GM23338 (cell line): ENCODE data around the gene ZNF236. TPM values are rescaled to one million over a fixed set of nuclear protein-coding genes. Genes with fewer than 3 reads are reported as not detected.
A peak's percentile ranks its signal among the peaks of the same experiment; 100 is the strongest.

Experiments
- ATAC-seq: fragments of 200-7000 bp; cut with Tn5 transposase; 3 replicates; pipeline ENCODE4 v1.9.1; 2020
- DNase-seq: peaks from one replicate; pipeline ENCODE4 v3.0.0-alpha.2; 2015; ENCODE audit warnings: low spot score
- H2AFZ ChIP-seq: fragments of 200-600 bp; sonication (generic); 2 replicates; pipeline ENCODE4 v1.8.0; 2016; ENCODE audit warnings: antibody characterized with exemption, mild to moderate bottlenecking, moderate library complexity
- H3F3A ChIP-seq: fragments of 200-600 bp; sonication (generic); replicated peaks from 2 replicates; pipeline ENCODE4 v1.8.0; 2017; ENCODE audit warnings: antibody characterized with exemption, mixed run types, low read depth
- H3K27ac ChIP-seq: fragments of 200-600 bp; sonication (generic); 2 replicates; pipeline ENCODE4 v1.6.1; 2016; ENCODE audit warnings: low read depth
- H3K27me3 ChIP-seq: fragments of 200-600 bp; sonication (generic); 2 replicates; pipeline ENCODE4 v1.8.0; 2016; ENCODE audit warnings: mild to moderate bottlenecking, mixed run types, moderate library complexity; ENCODE audit not compliant: insufficient read depth
- H3K36me3 ChIP-seq: fragments of 200-600 bp; sonication (generic); 2 replicates; pipeline ENCODE4 v1.8.0; 2016; ENCODE audit warnings: mild to moderate bottlenecking; ENCODE audit not compliant: insufficient read depth
- H3K4me1 ChIP-seq: fragments of 200-600 bp; sonication (generic); 2 replicates; pipeline ENCODE4 v1.8.0; 2016; ENCODE audit warnings: mild to moderate bottlenecking, moderate library complexity; ENCODE audit not compliant: insufficient read depth
- H3K4me2 ChIP-seq: fragments of 200-600 bp; sonication (generic); 2 replicates; pipeline ENCODE4 v1.7.1; 2017; ENCODE audit warnings: mixed run types
- H3K4me3 ChIP-seq: fragments of 200-600 bp; sonication (generic); 2 replicates; pipeline ENCODE4 v1.6.1; 2016; ENCODE audit warnings: mixed run types
- H3K79me2 ChIP-seq: fragments of 200-600 bp; sonication (generic); replicated peaks from 2 replicates; pipeline ENCODE4 v1.8.0; 2017; ENCODE audit warnings: mild to moderate bottlenecking; ENCODE audit not compliant: insufficient read depth
- H3K9me2 ChIP-seq: fragments of 200-600 bp; sonication (generic); 2 replicates; pipeline ENCODE4 v1.8.0; 2017; ENCODE audit not compliant: insufficient read depth
- H4K20me1 ChIP-seq: fragments of 200-600 bp; sonication (generic); replicated peaks from 2 replicates; pipeline ENCODE4 v1.8.0; 2017; ENCODE audit warnings: mild to moderate bottlenecking; ENCODE audit not compliant: insufficient read depth
- H3K27ac Mint-ChIP-seq: 2 replicates; pipeline ENCODE4 v1.8.0; 2020; ENCODE audit warnings: inconsistent platforms, mild to moderate bottlenecking, moderate library complexity, mixed read lengths
- H3K27me3 Mint-ChIP-seq: 3 replicates; pipeline ENCODE4 v1.8.0; 2022; ENCODE audit warnings: low read depth, mild to moderate bottlenecking, moderate library complexity, mixed read lengths, inconsistent platforms; ENCODE audit not compliant: insufficient read depth, poor library complexity
- H3K36me3 Mint-ChIP-seq: 3 replicates; pipeline ENCODE4 v1.8.0; 2021; ENCODE audit warnings: low read depth, mild to moderate bottlenecking, inconsistent platforms, moderate library complexity, mixed read lengths
- H3K4me1 Mint-ChIP-seq: 3 replicates; pipeline ENCODE4 v1.8.0; 2020; ENCODE audit warnings: mild to moderate bottlenecking, inconsistent platforms, mixed read lengths
- H3K4me3 Mint-ChIP-seq: 3 replicates; pipeline ENCODE4 v1.8.0; 2021; ENCODE audit warnings: moderate library complexity, mild to moderate bottlenecking, inconsistent platforms, mixed read lengths
- H3K9me3 Mint-ChIP-seq: 3 replicates; pipeline ENCODE4 v1.8.0; 2020; ENCODE audit warnings: moderate library complexity, mild to moderate bottlenecking, inconsistent platforms, mixed read lengths
- CTCF ChIP-seq, 2 experiments: fragments of 200-600 bp in 1 of 2; sonication (generic) in 1 of 2; conservative IDR thresholded peaks; 2 replicates each; pipeline versions ENCODE4 v1.5.1 to v1.6.1; 2016 to 2017; ENCODE audit warnings: antibody characterized with exemption in 2 of 2, low read depth in 2 of 2, mild to moderate bottlenecking in 2 of 2, moderate library complexity in 1 of 2
- EZH2 ChIP-seq: fragments of 200-600 bp; sonication (generic); IDR thresholded peaks from one replicate; pipeline ENCODE4 v1.8.0; 2017; ENCODE audit warnings: antibody characterized with exemption, mild to moderate bottlenecking, low read depth; ENCODE audit not compliant: unreplicated experiment
- JUNB ChIP-seq: IDR thresholded peaks from one replicate; pipeline ENCODE4 v1.6.1; 2016; ENCODE audit warnings: antibody characterized with exemption; ENCODE audit not compliant: unreplicated experiment
- NANOG ChIP-seq: IDR thresholded peaks from 2 replicates; pipeline ENCODE4 v1.6.1; 2016; ENCODE audit warnings: antibody characterized with exemption, borderline replicate concordance
- POLR2AphosphoS5 ChIP-seq: IDR thresholded peaks from 2 replicates; pipeline ENCODE4 v1.6.1; 2016; ENCODE audit warnings: antibody characterized with exemption, low read depth
- REST ChIP-seq: IDR thresholded peaks from one replicate; pipeline ENCODE4 v1.6.1; 2018; ENCODE audit warnings: antibody characterized with exemption; ENCODE audit not compliant: unreplicated experiment
- polyA plus RNA-seq: library from polyadenylated mRNA; unstranded; fragments of >200 nt; fragmentation: Nextera tagmentation; extraction: Ambion mirVana; gene quantifications from 2 replicates; pipeline ENCODE4 v1.2.1, GENCODE V29; 2016
- total RNA-seq: library from RNA; depleted of rRNA; stranded (reverse); fragments of >200 nt; shearing (Covaris generic); gene quantifications from 2 replicates; pipeline ENCODE4 v1.2.3, GENCODE V29; 2014

Gene ZNF236
- total and polyA plus RNA-seq, 2 experiments from 2014 or later: 8.9 to 16.3 TPM

GRCh38 chr18:76803413-76803812, 18.9 kb upstream of the ZNF236 start:
- no peaks in the 10 kb centered on the region for H3K27me3 ChIP-seq
- no peaks in the 10 kb centered on the region for H3K9me2 ChIP-seq
- no peaks in the 10 kb centered on the region for H3K4me1 Mint-ChIP-seq
- ATAC-seq: no peak
- no peaks in the 10 kb centered on the region for H3K4me1 ChIP-seq
- TF ChIP-seq NANOG (no peak), EZH2 (no peak), REST (no peak), JUNB (no peak), POLR2AphosphoS5 (no peak)
- H3K4me3 ChIP-seq: no peak overlapping the region
- no peaks in the 10 kb centered on the region for H3F3A ChIP-seq
- no peaks in the 10 kb centered on the region for H3K36me3 ChIP-seq
- no peak overlapping the region for H3K27ac ChIP-seq
- no peaks in the 10 kb centered on the region for H3K79me2 ChIP-seq
- H3K9me3 Mint-ChIP-seq: peaks cover 7% of the 10 kb centered on the region
- H4K20me1 ChIP-seq: no peaks in the 10 kb centered on the region
- peaks cover 5% of the 10 kb centered on the region; the same call in 1 of the 3 replicates for H3K36me3 Mint-ChIP-seq
- no peak overlapping the region for H3K4me2 ChIP-seq
- no peak overlapping the region for H3K4me3 Mint-ChIP-seq
- H2AFZ ChIP-seq: no peak overlapping the region
- H3K27ac Mint-ChIP-seq: no peak overlapping the region
- peaks cover 12% of the 10 kb centered on the region for H3K27me3 Mint-ChIP-seq
- no peak for DNase-seq

- DNase-seq (peak; percentile 90), ATAC-seq (peak; percentile 67)
- Mint-ChIP-seq H3K36me3 (peaks cover 3% of the 10 kb centered on the region; the same call in 1 of the 3 replicates), H3K4me1 (no peaks in the 10 kb centered on the region), H3K4me3 (no peak overlapping the region), H3K27me3 (peaks cover 11% of the 10 kb centered on the region), H3K27ac (no peak overlapping the region), H3K9me3 (peaks cover 5% of the 10 kb centered on the region)
- Histone ChIP-seq H3K79me2 (no peaks in the 10 kb centered on the region), H3K4me3 (no peak overlapping the region), H3K27me3 (no peaks in the 10 kb centered on the region), H4K20me1 (no peaks in the 10 kb centered on the region), H3K36me3 (no peaks in the 10 kb centered on the region), H3F3A (no peaks in the 10 kb centered on the region), H3K27ac (no peak overlapping the region), H2AFZ (no peak overlapping the region), H3K4me2 (no peak overlapping the region), H3K4me1 (no peaks in the 10 kb centered on the region), H3K9me2 (no peaks in the 10 kb centered on the region)
- TF ChIP-seq CTCF (conservative IDR thresholded peaks at IDR 0.05; ENCODE audit: low read depth in 2 of 2) (peak; percentile 79 to 90), POLR2AphosphoS5 (no peak)
Observed at GRCh38 chr18:76803814-76804213, 18.5 kb upstream of the ZNF236 start.
